ENCODE measurements around the gene FPR3.

DNA sequence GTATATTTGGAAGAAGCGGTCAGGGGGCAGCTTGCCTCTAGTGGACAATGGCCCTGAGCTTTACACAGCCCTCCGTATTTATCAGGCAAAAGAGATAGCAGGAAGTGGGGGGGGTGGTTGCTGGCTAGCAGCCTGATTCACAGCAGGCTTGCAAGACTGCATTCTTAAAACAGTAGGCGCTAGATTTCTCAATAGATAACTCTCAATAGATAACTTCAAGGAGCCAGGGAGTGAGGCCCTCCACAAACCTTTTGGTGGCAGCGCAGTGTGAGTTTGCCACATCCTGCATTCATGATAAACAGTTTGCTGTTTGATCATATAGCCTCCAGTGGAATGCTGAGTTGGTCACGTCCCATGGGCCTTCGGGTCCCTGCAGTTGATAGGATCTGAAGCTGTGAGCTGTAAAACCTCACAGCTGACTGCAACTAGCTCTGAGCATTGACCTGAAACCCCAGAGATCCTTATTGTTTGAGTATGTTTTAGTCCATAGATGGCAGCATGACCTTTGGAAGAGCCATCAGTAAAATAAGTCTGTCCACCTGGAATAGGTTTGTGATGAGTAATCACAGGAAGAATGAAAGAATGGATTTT, 12.2 kb downstream of the FPR3 start:
- TF ChIP-seq, protein P1, sequence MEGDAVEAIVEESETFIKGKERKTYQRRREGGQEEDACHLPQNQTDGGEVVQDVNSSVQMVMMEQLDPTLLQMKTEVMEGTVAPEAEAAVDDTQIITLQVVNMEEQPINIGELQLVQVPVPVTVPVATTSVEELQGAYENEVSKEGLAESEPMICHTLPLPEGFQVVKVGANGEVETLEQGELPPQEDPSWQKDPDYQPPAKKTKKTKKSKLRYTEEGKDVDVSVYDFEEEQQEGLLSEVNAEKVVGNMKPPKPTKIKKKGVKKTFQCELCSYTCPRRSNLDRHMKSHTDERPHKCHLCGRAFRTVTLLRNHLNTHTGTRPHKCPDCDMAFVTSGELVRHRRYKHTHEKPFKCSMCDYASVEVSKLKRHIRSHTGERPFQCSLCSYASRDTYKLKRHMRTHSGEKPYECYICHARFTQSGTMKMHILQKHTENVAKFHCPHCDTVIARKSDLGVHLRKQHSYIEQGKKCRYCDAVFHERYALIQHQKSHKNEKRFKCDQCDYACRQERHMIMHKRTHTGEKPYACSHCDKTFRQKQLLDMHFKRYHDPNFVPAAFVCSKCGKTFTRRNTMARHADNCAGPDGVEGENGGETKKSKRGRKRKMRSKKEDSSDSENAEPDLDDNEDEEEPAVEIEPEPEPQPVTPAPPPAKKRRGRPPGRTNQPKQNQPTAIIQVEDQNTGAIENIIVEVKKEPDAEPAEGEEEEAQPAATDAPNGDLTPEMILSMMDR (conservative IDR thresholded peaks at IDR 0.05 in 1 of 2, IDR thresholded peaks at IDR 0.05 in 1 of 2; ENCODE audit: low read depth in 1 of 2, low read length in 2 of 2): no peak
- no peak for TF ChIP-seq EZH2 (IDR thresholded peaks at IDR 0.05; ENCODE audit: low read length, missing control alignments)
